Body of pancreas (tissue), 4 donors: ENCODE results near the gene CCDC116.

Source experiments
- CTCF ChIP-seq, 7 experiments: fragments of 450-650 bp in 4 of 7; fragments of 200-600 bp in 3 of 7; sonication (generic) in 3 of 7; IDR thresholded peaks; one replicate each; pipeline ENCODE4 v1.5.1; 2016 to 2019; ENCODE audit warnings: antibody characterized with exemption in 7 of 7
- POLR2A ChIP-seq, 3 donors: fragments of 450-650 bp; IDR thresholded peaks; one replicate each; pipeline ENCODE4 v1.6.1; 2016; ENCODE audit warnings: antibody characterized with exemption in 3 of 3, mild to moderate bottlenecking in 2 of 3

GRCh38 chr22:21592422-21592821, 40.1 kb upstream of the CCDC116 start:
- TF ChIP-seq CTCF (IDR thresholded peaks at IDR 0.05) (no peak), POLR2A (IDR thresholded peaks at IDR 0.05) (no peak)
